Measurements from ENCODE around the gene C5orf63. TPM values are rescaled to one million over a fixed set of nuclear protein-coding genes. Genes with fewer than 3 reads are reported as not detected.

The C5orf63 gene
- total and polyA plus RNA-seq, 2 experiments from 2014 or later: 6.8 to 10.5 TPM

GRCh38 chr5:127098241-127098640 is 24.9 kb upstream of the C5orf63 start:
- Mint-ChIP-seq H3K27ac (no peak overlapping the region), H3K27me3 (ENCODE audit: insufficient read depth, low read depth, poor library complexity) (peaks cover 6% of the 10 kb centered on the region)
- no peaks in the 10 kb centered on the region for H3K36me3 ChIP-seq (ENCODE audit: insufficient read depth)

GRCh38 chr5:127097278-127097677 is 24.0 kb upstream of the C5orf63 start:
- H3K79me2 ChIP-seq (replicated peaks; ENCODE audit: insufficient read depth): no peaks in the 10 kb centered on the region
- Mint-ChIP-seq H3K27ac (no peak overlapping the region), H3K4me1 (peaks cover 42% of the 10 kb centered on the region), H3K36me3 (ENCODE audit: low read depth) (no peaks in the 10 kb centered on the region), H3K9me3 (no peaks in the 10 kb centered on the region; the same call in 2 of the 3 replicates), H3K4me3 (no peak overlapping the region), H3K27me3 (ENCODE audit: insufficient read depth, low read depth, poor library complexity) (peaks cover 6% of the 10 kb centered on the region)
- DNase-seq (ENCODE audit: low spot score) (no peak), ATAC-seq (no peak)
- H3K36me3 ChIP-seq (ENCODE audit: insufficient read depth): no peaks in the 10 kb centered on the region
- H3K4me1 ChIP-seq (ENCODE audit: insufficient read depth): peaks cover 41% of the 10 kb centered on the region
- H3K9me2 ChIP-seq (ENCODE audit: insufficient read depth): 0 out of 2 replicates have a peak, but pooled peaks cover 4% of the 10 kb centered on the region
- no peaks in the 10 kb centered on the region for H3K27me3 ChIP-seq (ENCODE audit: insufficient read depth)
- H3K4me3 ChIP-seq: no peak overlapping the region; the same call in 1 of the 2 replicates
- peak overlapping the region; percentile 96 for H2AFZ ChIP-seq
- no peaks in the 10 kb centered on the region for H4K20me1 ChIP-seq (replicated peaks; ENCODE audit: insufficient read depth)
- H3K27ac ChIP-seq (ENCODE audit: low read depth): peak overlapping the region; percentile 75; the same call in 1 of the 2 replicates
- 0 out of 2 replicates have a peak, but pooled peaks cover 3% of the 10 kb centered on the region for H3F3A ChIP-seq (replicated peaks; ENCODE audit: low read depth)
- H3K4me2 ChIP-seq: peak overlapping the region; percentile 67
- TF ChIP-seq CTCF (conservative IDR thresholded peaks at IDR 0.05; ENCODE audit: low read depth in 2 of 2) (no peak), NANOG (IDR thresholded peaks at IDR 0.05; ENCODE audit: borderline replicate concordance) (no peak), STAT1 (IDR thresholded peaks at IDR 0.05; ENCODE audit: unreplicated experiment) (no peak), REST (IDR thresholded peaks at IDR 0.05; ENCODE audit: unreplicated experiment) (no peak), CREB1 (CRISPR knock-in tag; IDR thresholded peaks at IDR 0.05; ENCODE audit: low read depth) (no peak), EZH2phosphoT487 (IDR thresholded peaks at IDR 0.05; ENCODE audit: unreplicated experiment) (no peak), ZNF331 (CRISPR knock-in tag; IDR thresholded peaks at IDR 0.05; ENCODE audit: low read depth) (no peak)

More at GRCh38 chr5:127098241-127098640, 24.9 kb upstream of the C5orf63 start:
- 0 out of 2 replicates have a peak, but pooled peaks cover 3% of the 10 kb centered on the region for H3F3A ChIP-seq (replicated peaks; ENCODE audit: low read depth)
- H3K79me2 ChIP-seq (replicated peaks; ENCODE audit: insufficient read depth): no peaks in the 10 kb centered on the region
- no peak for DNase-seq (ENCODE audit: low spot score)
- Mint-ChIP-seq H3K4me3 (no peak overlapping the region), H3K9me3 (no peaks in the 10 kb centered on the region; the same call in 2 of the 3 replicates), H3K36me3 (ENCODE audit: low read depth) (no peaks in the 10 kb centered on the region), H3K4me1 (peaks cover 36% of the 10 kb centered on the region)
- TF ChIP-seq JUNB (IDR thresholded peaks at IDR 0.05; ENCODE audit: unreplicated experiment) (no peak), REST (IDR thresholded peaks at IDR 0.05; ENCODE audit: unreplicated experiment) (no peak), ZNF114 (CRISPR knock-in tag; IDR thresholded peaks at IDR 0.05) (no peak), EZH2 (IDR thresholded peaks at IDR 0.05; ENCODE audit: low read depth, unreplicated experiment) (no peak)
- H3K27ac ChIP-seq (ENCODE audit: low read depth): no peak overlapping the region
- no peaks in the 10 kb centered on the region for H4K20me1 ChIP-seq (replicated peaks; ENCODE audit: insufficient read depth)
- no peaks in the 10 kb centered on the region for H3K27me3 ChIP-seq (ENCODE audit: insufficient read depth)
- H3K4me2 ChIP-seq: no peak overlapping the region
- peaks cover 35% of the 10 kb centered on the region for H3K4me1 ChIP-seq (ENCODE audit: insufficient read depth)
- no peak overlapping the region for H2AFZ ChIP-seq
- 0 out of 2 replicates have a peak, but pooled peaks cover 4% of the 10 kb centered on the region for H3K9me2 ChIP-seq (ENCODE audit: insufficient read depth)
- H3K4me3 ChIP-seq: no peak overlapping the region
- no peak for ATAC-seq
